Measurements from ENCODE around the gene ZBTB2.
"Not testable (repeated sequence)": the region's sequence is repeated elsewhere in the genome, so short reads cannot be mapped to it uniquely, and the experiment has no call there.

The ZBTB2 gene

DNA sequence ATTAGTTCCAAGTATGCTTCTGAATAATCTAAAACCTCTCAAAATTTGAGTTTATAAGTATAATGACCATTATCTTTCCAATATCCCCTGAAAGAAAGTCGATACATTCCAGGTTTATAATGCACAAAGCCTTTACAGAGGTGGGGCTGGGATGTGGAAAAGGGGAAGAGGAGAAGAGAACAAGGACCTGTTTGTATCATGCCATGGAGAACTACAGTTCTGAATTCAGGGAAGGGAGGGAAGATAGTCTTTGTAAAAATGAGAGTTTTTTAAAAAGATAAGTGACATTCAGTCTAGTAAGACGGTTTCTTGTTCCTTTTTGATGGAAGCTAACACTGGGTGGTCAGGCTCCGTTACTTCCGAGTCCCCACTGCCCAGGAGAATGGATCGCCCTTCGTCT is 26.1 kb downstream of the ZBTB2 start:
- DNase-seq, result no peak

DNA sequence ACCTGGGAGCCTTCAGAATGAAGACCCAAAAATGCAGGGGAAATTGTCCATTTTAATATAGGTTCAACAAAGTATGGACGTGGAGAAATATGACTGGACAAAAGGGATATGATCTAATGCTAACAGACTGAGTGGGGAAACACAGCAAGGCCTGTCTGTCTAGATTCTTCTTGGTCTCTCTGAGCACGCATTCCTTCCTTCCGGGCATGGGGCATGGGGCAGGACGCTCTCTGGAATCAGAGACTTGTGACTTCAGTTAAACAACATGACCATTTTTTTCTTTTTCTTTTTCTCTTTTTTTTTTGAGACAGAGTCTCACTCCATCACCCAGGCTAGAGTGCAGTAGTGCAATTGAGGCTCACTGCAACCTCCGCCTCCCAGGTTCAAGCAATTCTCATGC is 31.9 kb downstream of the ZBTB2 start:
- DNase-seq, result no peak

GRCh38 chr6:151358475-151358874 is 32.9 kb downstream of the ZBTB2 start:
- DNase-seq, result no peak

DNA sequence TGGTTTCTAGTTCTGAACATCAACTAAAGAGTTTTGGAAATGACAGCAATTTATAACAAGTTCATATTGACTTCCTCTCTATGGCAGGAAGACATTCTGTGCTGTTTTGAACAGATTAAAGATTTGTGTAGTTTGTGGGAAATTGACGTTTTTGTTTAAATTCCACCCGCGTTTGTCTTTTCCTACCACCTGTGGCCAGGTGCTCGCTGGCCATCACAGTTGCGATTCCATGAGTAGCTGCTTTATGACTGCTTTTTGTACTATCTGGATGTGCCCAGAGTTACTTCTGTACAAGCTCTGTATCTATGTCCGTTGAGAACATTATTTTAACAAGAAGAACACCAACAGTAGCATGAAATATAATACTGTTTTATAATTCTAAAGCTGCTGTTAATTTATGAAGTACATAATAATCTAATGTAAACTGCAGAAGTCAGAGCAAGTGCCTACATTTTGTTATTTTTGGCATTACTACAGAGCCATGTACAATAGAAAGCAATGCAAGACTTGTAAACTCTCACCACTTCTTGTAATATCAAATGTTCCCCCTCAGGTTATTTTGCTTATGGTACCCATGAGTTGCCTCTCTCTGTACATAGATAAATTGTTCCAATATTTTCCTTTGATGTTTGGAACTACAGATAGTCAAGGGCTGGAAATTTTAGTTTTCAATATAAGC is 33.5 kb downstream of the ZBTB2 start:
- DNase-seq, result no peak

GRCh38 chr6:151356983-151357382 is 34.4 kb downstream of the ZBTB2 start:
- DNase-seq, result not testable (repeated sequence)

DNA sequence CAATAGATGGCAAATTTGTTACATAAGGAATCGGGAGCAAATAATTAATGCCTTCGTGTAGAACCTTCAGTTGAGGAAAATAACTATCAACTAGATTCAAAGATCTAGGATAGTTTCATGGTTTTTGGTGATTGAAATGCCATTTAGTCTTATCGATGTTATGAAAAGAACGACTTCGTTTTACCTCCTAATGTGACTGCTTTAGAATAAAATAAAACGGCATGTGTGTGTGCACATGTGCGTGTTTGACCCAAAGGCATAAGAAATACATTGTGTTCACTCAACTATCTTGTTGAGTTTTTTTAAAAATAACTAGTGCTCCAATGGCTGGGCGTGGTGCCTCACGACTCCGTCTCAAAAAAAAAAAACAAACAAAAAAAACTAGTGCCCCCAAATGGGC is 37.6 kb downstream of the ZBTB2 start:
- DNase-seq, result no peak

GRCh38 chr6:151352410-151353396 is 38.7 kb downstream of the ZBTB2 start:
- no peak for DNase-seq

- no peak for DNase-seq
Observed at GRCh38 chr6:151351731-151352130, 39.6 kb downstream of the ZBTB2 start.

DNA sequence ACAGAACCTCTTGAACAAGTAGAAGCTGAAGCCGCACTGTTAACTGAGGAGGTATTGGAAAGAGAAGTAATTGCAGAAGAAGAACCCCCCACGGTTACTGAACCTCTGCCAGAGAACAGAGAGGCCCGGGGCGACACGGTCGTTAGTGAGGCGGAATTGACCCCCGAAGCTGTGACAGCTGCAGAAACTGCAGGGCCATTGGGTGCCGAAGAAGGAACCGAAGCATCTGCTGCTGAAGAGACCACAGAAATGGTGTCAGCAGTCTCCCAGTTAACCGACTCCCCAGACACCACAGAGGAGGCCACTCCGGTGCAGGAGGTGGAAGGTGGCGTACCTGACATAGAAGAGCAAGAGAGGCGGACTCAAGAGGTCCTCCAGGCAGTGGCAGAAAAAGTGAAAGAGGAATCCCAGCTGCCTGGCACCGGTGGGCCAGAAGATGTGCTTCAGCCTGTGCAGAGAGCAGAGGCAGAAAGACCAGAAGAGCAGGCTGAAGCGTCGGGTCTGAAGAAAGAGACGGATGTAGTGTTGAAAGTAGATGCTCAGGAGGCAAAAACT is 40.1 kb downstream of the ZBTB2 start:
- no peak for DNase-seq

DNA sequence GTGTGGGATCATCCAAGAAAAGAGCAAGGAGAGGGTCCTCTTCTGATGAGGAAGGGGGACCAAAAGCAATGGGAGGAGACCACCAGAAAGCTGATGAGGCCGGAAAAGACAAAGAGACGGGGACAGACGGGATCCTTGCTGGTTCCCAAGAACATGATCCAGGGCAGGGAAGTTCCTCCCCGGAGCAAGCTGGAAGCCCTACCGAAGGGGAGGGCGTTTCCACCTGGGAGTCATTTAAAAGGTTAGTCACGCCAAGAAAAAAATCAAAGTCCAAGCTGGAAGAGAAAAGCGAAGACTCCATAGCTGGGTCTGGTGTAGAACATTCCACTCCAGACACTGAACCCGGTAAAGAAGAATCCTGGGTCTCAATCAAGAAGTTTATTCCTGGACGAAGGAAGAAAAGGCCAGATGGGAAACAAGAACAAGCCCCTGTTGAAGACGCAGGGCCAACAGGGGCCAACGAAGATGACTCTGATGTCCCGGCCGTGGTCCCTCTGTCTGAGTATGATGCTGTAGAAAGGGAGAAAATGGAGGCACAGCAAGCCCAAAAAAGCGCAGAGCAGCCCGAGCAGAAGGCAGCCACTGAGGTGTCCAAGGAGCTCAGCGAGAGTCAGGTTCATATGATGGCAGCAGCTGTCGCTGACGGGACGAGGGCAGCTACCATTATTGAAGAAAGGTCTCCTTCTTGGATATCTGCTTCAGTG is 40.8 kb downstream of the ZBTB2 start:
- DNase-seq, result no peak

- DNase-seq, result no peak
Observed at GRCh38 chr6:151349651-151350270, 41.6 kb downstream of the ZBTB2 start.

DNA sequence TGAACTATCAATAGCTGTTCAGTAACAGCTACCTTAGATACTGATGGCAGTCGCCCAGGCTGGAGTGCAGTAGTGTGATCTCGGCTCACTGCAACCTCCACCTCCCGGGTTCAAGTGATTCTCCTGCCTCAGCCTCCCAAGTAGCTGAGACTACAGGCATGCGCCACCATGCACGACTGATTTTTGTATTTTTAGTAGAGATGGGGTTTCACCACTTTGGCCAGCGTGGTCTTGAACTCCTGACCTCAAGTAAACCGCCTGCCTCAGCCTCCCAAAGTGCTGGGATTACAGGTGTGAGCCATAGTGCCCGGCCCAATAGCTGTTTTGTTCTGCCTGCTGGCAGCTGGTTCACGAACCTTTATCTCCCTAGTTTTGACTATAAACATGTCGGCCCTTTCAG is 48.6 kb downstream of the ZBTB2 start:
- not testable (repeated sequence) for DNase-seq

DNA sequence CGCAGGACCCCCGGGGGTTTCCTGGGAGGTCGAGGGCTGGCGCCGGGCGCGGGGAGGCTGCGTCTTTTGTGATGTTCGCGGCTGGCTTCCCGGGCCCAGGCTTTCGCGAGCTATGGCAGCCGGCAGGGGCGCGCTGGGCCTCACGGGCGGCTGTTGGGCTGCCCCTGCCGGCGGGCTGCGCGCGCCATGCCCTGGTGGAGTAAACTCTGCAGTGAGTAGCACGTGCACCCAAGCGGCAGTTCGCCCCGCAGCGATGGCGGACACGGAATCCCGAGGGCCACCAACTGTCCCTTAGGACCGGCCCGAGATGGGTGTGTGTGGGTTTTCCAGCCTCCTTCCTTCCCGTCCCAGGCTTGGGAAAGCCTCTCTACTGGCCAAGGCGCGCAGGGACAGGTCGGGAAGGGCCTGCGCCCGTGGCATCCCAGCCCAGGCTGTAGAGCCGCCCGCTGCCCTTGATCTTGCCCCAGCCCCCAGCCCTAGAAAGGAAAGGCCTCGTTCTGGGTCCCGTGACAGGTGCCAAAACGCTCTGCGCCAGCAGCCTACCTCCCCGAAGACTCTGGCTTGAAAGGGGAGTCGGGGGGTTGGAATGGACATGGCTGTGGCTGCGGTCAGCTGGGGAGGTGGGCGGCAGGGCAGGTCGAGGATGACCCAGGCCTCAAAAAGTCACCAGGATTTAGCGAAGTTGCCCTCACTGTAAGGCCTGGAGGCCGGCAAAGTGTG is 49.7 kb downstream of the ZBTB2 start:
- DNase-seq, result no peak

- no peak for DNase-seq
Observed at GRCh38 chr6:151340219-151340978, 51.0 kb downstream of the ZBTB2 start.

DNA sequence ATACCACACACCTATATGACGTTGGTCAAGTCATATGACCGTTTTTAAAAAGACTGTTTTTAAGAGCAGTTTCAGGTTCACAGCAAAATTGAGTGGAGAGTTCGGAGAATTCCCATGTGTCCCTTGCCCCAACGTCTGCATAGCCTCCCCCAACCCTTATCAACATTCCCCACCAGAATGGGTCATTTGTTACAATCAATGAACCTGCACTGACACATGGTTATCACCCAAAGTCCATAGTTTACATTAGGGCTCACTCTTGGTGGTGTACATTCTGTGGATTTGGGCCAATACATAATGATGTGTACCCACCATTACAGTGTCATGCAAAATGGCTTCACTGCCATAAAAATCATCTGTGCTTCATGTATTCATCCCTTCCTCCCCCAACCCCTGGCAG is 52.0 kb downstream of the ZBTB2 start:
- DNase-seq, result no peak

DNA sequence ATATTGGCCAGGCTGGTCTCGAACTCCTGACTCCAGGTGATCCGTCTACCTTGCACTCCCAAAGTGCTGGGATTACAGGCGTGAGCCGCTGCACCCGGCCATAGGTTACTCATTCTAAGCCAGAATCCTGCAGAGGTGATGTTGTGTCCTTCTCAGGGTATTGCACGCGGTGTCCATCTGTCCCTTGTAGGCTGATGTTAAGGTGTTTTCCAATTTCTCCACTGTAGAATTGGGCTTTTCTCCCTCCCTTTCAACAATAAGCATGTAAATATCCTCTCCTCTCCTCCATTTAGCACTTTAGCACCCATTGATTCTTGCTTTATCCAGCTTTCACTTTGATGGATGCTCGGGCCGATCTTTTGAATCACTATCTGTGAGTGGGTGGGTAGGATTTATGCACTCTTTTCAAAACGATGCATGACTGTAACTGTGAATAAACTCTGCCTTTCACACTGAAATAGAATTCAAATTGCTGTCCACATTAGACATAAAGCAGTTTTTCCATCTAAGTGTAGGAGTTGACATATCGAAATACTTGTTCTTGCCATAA is 52.6 kb downstream of the ZBTB2 start:
- no peak for DNase-seq

GRCh38 chr6:151335930-151336329 is 55.4 kb downstream of the ZBTB2 start:
- DNase-seq, result no peak

DNA sequence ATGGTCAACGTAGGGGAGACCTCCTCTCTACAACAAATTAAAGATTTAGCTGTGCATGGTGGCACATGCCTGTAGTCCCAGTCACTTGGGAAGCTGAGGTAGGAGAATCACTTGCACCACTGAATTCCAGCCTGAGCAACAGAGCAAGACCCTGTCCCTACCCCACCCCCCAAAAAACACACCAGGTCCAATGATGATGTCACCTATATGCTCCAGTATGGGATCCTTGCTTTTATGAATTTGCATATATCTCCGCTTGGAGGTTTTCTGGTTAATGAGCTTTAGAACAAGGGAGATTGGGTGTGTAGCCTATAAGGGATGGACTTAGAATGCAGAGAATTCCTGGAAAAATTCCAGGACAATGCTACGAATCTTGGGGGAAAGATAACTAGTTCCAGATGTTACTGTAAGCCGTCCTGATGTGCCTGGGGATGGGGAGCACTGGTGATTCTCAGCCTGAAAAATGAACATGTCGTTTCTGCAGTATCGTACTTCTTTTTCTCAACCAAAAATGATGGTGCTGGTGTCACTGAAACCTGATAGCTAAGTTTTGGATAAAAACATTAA is 61.1 kb downstream of the ZBTB2 start:
- no peak for DNase-seq

- DNase-seq, result no peak
Observed at GRCh38 chr6:151327101-151327500, 64.3 kb downstream of the ZBTB2 start.

DNA sequence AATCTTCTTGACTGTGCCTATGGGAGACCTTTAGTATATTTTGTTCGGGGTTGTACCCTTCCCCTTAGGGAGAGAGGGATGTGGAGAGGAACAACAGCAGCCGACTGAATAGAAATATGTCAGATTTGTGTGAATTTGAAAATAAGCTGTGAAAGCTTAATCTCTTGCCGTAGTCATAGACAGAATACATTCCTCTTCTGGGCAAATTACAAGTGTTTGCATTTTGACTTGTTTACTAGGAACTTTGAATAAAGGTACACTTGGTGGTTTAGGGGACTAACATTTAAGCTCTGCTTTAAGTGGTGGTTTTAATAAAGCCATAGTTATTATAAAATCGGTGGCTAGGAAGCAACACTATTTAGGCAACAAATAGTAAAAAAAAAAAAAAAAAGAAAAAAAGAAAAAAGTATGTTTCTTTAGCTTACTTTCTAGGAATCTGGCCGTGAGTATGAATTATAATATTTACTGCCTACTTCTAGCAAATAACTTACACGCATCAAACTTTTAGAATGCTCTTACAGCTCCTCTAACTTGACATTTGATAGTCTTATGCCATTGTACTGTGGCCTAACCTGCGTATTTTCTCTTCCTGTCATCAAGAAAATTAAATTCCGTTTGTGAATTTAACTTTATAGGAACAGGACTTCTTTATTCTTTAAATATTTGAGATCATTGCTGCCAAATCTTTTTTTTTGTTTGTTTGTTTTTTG is 65.1 kb downstream of the ZBTB2 start:
- no peak for DNase-seq
